WERI-Rb-1 (cell line): Measurements from ENCODE around the gene BLZF1.
"Not testable (repeated sequence)": the region's sequence is repeated elsewhere in the genome, so short reads cannot be mapped to it uniquely, and the experiment has no call there.

ENCODE experiments used
- DNase-seq: peaks from one replicate; pipeline ENCODE4 v3.0.0-alpha.2; 2020
- H3K27ac ChIP-seq: fragments of 250-450 bp; sonication (Bioruptor Pico); 2 replicates; pipeline ENCODE4 v1.5.1; 2020; ENCODE audit warnings: mild to moderate bottlenecking, moderate library complexity
- H3K27me3 ChIP-seq: fragments of 250-450 bp; sonication (Bioruptor Pico); 2 replicates; pipeline ENCODE4 v1.5.1; 2021; ENCODE audit warnings: mild to moderate bottlenecking, low read depth, moderate library complexity; ENCODE audit not compliant: insufficient read depth, severe bottlenecking
- H3K36me3 ChIP-seq: fragments of 250-450 bp; sonication (Bioruptor Pico); 2 replicates; pipeline ENCODE4 v1.5.1; 2020; ENCODE audit warnings: mild to moderate bottlenecking, moderate library complexity
- H3K4me3 ChIP-seq: 2 replicates; pipeline ENCODE4 v1.5.1; 2011; ENCODE audit warnings: low read depth, mild to moderate bottlenecking, control low read depth, low read length
- H3K9me3 ChIP-seq: fragments of 250-450 bp; sonication (Bioruptor Pico); 2 replicates; pipeline ENCODE4 v1.5.1; 2021; ENCODE audit warnings: mild to moderate bottlenecking, moderate library complexity; ENCODE audit not compliant: severe bottlenecking
- TF ChIP-seq, protein P1 (sequence below): IDR thresholded peaks from 2 replicates; pipeline ENCODE4 v1.5.1; 2011; ENCODE audit warnings: low read depth, mild to moderate bottlenecking, control low read depth, inconsistent platforms, low read length

The BLZF1 gene

DNA sequence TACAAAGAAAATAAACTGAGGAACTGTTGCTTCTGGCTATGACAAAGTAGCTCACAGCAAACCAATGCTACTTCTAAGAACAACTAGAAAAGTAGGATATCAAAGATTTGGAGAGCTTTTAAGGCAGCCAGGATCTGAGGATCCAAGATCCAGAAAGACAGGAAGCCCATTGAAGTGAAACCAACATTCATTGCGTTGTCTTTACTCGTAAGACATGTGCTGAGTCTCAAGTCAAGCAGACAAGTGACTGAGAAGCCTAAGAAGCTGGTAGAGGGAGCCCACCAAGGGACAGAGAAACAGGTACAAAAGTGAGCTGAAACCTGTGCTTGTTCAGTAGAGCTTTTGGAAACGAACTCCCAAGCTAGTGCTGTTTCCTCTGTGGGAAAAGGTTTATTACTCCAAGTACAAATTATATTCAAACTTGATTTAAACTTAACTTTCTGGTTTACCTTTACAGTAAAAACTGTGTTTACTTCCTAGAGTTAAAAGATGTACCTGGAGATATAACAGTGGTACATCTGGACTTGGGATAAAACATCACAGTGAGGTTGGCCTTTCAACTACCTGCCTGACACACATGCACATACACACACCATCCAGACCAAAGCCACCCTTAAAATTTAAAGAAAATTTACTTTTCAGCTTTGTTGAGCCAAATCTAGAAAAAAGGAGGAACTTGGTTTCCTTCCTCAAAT lies 41.6 kb upstream of the BLZF1 start:
- no peaks in the 10 kb centered on the region for H3K36me3 ChIP-seq
- no peak for DNase-seq
- H3K4me3 ChIP-seq, result no peak overlapping the region
- H3K27ac ChIP-seq, result no peak overlapping the region
- H3K27me3 ChIP-seq, result no peaks in the 10 kb centered on the region
- no peaks in the 10 kb centered on the region for H3K9me3 ChIP-seq
- TF ChIP-seq, protein P1, sequence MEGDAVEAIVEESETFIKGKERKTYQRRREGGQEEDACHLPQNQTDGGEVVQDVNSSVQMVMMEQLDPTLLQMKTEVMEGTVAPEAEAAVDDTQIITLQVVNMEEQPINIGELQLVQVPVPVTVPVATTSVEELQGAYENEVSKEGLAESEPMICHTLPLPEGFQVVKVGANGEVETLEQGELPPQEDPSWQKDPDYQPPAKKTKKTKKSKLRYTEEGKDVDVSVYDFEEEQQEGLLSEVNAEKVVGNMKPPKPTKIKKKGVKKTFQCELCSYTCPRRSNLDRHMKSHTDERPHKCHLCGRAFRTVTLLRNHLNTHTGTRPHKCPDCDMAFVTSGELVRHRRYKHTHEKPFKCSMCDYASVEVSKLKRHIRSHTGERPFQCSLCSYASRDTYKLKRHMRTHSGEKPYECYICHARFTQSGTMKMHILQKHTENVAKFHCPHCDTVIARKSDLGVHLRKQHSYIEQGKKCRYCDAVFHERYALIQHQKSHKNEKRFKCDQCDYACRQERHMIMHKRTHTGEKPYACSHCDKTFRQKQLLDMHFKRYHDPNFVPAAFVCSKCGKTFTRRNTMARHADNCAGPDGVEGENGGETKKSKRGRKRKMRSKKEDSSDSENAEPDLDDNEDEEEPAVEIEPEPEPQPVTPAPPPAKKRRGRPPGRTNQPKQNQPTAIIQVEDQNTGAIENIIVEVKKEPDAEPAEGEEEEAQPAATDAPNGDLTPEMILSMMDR, result no peak

DNA sequence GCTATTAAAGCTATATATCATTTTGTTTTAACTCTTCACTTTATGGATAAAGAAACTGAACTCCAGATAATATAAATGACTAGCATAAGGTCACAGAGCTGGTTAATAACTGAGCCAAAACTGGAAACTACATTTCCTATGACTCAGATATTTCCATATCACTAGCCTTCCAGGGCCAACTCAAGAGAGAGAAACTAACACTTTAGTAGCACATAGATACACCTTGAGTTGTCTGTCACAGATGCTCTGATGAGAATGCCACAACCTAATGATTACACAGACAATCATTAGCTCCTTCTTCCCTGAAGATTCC lies 41.1 kb upstream of the BLZF1 start:
- no peak for DNase-seq
- TF ChIP-seq, protein P1, result no peak
- H3K9me3 ChIP-seq, result no peaks in the 10 kb centered on the region

DNA sequence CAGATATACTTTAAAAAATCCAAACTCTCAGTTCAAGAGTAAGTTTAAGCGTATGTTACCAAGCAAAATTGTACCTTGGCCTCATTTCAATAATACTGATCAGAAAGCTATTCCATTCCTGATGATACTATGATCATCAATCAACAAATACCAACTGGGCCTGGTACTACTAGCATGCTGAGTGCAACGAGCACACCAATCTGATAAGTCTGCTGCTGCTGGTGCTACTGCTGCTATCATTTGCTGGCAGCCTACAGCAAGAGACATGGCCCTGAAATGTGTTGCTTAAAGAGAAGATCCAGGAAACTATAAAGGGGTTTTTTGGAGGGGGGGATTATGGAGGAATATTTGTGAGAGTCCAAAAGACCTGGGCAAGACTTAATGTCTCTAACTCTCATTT lies 40.1 kb upstream of the BLZF1 start:
- Histone ChIP-seq H3K36me3 (no peaks in the 10 kb centered on the region), H3K27ac (no peak overlapping the region), H3K4me3 (no peak overlapping the region), H3K27me3 (no peaks in the 10 kb centered on the region), H3K9me3 (no peaks in the 10 kb centered on the region)
- DNase-seq, result no peak
- TF ChIP-seq, protein P1, result no peak

More for the DNA sequence above, 41.1 kb upstream of the BLZF1 start:
- no peak overlapping the region for H3K4me3 ChIP-seq
- H3K27me3 ChIP-seq, result no peaks in the 10 kb centered on the region
- no peaks in the 10 kb centered on the region for H3K36me3 ChIP-seq
- H3K27ac ChIP-seq, result no peak overlapping the region

DNA sequence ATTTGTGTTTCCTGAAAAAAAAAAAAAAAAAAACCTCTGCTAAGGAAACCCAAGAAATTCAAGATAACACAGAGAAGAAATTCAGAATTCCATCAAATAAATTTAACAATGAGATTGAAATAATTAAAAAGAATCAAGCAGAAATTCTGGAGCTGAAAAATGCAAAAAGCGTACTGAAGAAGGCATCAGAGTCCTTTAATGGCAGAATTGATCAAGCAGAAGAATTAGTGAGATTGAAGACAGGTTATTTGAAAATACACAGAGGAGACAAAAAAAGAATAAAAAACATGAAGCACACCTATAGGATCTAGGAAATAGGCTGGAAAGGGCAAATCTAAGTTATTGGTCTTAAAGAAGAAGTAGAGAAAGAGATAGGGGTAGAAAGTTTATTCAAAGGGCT lies 38.6 kb upstream of the BLZF1 start:
- TF ChIP-seq, protein P1, result no peak
- no peak overlapping the region for H3K27ac ChIP-seq
- no peaks in the 10 kb centered on the region for H3K27me3 ChIP-seq
- H3K36me3 ChIP-seq, result no peaks in the 10 kb centered on the region
- no peak overlapping the region for H3K4me3 ChIP-seq
- H3K9me3 ChIP-seq, result no peaks in the 10 kb centered on the region
- DNase-seq, result no peak

DNA sequence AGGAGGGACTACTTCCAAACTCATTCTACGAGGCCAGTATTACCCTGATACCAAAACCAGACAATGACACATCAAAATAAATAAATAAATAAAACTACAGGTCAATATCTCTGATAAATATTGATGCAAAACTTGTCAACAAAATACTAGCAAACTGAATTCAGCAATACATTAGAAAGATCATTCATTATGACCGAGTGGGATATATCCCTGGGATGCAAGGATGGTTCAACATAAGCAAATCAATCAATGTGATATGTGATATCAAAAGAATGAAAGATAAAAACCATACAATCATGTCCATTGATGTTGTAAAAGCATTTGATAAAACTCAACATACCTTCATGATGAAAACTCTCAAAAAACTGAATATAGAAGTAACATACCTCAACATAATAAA lies 37.1 kb upstream of the BLZF1 start:
- no peak for DNase-seq
- TF ChIP-seq, protein P1, result no peak
- H3K36me3 ChIP-seq, result no peaks in the 10 kb centered on the region

DNA sequence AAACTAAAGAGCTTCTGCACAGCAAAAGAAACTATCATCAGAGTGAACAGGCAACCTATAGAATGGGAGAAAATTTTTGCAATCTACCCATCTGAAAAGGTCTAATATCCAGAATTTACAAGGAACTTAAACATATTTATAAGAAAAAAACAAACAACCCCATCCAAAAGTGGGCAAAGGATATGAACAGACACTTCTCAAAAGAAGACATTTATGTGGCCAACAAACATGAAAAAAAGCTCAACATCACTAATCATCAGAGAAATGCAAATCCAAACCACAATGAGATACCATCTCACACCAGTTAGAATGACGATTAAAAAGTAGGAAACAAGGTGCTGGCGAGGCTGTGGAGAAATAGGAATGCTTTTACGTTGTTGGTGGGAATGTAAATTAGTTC lies 33.3 kb upstream of the BLZF1 start:
- H3K36me3 ChIP-seq, H3K27ac ChIP-seq, H3K27me3 ChIP-seq, DNase-seq, H3K9me3 ChIP-seq, H3K4me3 ChIP-seq: not testable (repeated sequence)

More for the DNA sequence above, 37.1 kb upstream of the BLZF1 start:
- no peaks in the 10 kb centered on the region for H3K27me3 ChIP-seq
- H3K4me3 ChIP-seq, result no peak overlapping the region
- H3K27ac ChIP-seq, result no peak overlapping the region
- H3K9me3 ChIP-seq, result no peaks in the 10 kb centered on the region

DNA sequence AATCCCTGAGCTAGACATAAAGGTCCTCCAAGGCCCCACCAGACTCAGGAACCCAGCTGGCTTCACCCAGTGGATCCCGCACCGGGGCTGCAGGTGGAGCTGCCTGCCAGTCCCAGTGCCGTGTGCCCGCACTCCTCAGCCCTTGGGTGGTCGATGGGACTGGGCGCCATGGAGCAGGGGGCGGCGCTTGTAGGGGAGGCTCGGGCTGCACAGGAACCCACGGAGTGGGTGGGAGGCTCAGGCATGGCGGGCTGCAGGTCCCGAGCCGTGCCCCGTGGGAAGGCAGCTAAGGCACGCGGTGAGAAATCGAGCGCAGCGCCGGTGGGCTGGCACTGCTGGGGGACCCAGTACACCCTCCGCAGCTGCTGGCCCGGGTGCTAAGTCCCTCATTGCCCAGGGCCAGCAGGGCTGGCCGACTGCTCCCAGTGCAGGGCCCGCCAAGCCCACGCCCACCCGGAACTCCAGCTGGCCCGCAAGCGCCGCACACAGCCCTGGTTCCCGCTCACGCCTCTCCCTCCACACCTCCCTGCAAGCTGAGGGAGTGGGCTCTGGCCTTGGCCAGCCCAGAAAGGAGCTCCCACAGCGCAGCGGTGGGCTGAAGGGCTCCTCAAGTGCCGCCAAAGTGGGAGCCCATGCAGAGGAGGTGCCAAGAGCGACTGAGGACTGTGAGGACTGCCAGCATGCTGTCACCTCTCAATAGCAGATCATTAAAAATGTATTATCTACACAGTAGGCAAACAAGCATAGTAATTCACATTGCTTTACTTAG lies 30.9 kb upstream of the BLZF1 start:
- H3K36me3 ChIP-seq, H3K27ac ChIP-seq, H3K4me3 ChIP-seq, DNase-seq, H3K27me3 ChIP-seq, H3K9me3 ChIP-seq: not testable (repeated sequence)
